Colonic mucosa (tissue), 4 donors: ENCODE measurements around the gene JAKMIP3. TPM values are rescaled to one million over a fixed set of nuclear protein-coding genes. Genes with fewer than 3 reads are reported as not detected.

Source experiments
- DNase-seq: peaks from one replicate; pipeline ENCODE4 v3.0.0-alpha.2; 2020
- H3K27ac ChIP-seq: fragments of 200-600 bp; one replicate; pipeline ENCODE4 v1.8.0; 2021
- H3K27me3 ChIP-seq: fragments of 200-600 bp; one replicate; pipeline ENCODE4 v1.8.0; 2021
- H3K36me3 ChIP-seq: fragments of 200-600 bp; one replicate; pipeline ENCODE4 v1.8.0; 2021
- H3K4me1 ChIP-seq: fragments of 200-600 bp; one replicate; pipeline ENCODE4 v1.8.0; 2021; ENCODE audit warnings: mild to moderate bottlenecking
- H3K4me3 ChIP-seq: fragments of 200-600 bp; one replicate; pipeline ENCODE4 v1.8.0; 2021
- H3K9ac ChIP-seq, 2 donors: one replicate each; pipeline ENCODE4 v1.7.0; 2013; ENCODE audit warnings: control low read depth in 2 of 2, low read depth in 2 of 2, low read length in 2 of 2
- H3K9me3 ChIP-seq: fragments of 200-600 bp; one replicate; pipeline ENCODE4 v1.8.0; 2021
- CTCF ChIP-seq: fragments of 200-600 bp; IDR thresholded peaks from one replicate; pipeline ENCODE4 v1.8.0; 2022; ENCODE audit warnings: antibody characterized with exemption, mild to moderate bottlenecking
- intact Hi-C: fragments of 100-400 bp; cut with DNase I; formaldehyde crosslinking; loops from one replicate; pipeline ENCODE4 v1.14.1; 2022
- total RNA-seq, 2 donors: library from RNA; stranded (reverse); fragmentation: NEBNext Ultra II Directional in 1 of 2; extraction: Animal tissue kit (Norgen Biotek cat#: 25700) in 1 of 2; gene quantifications; one replicate each; pipeline ENCODE4 v1.2.1, GENCODE V29; 2021
- donor health status: healthy.
- donor health status: DM: no; HTN: no; CAD: no.
- donor health status: DM: no; HTN: no; CAD: no.

JAKMIP3 gene
- under 1 TPM; 0.10 to 0.27 TPM for total RNA-seq

DNA sequence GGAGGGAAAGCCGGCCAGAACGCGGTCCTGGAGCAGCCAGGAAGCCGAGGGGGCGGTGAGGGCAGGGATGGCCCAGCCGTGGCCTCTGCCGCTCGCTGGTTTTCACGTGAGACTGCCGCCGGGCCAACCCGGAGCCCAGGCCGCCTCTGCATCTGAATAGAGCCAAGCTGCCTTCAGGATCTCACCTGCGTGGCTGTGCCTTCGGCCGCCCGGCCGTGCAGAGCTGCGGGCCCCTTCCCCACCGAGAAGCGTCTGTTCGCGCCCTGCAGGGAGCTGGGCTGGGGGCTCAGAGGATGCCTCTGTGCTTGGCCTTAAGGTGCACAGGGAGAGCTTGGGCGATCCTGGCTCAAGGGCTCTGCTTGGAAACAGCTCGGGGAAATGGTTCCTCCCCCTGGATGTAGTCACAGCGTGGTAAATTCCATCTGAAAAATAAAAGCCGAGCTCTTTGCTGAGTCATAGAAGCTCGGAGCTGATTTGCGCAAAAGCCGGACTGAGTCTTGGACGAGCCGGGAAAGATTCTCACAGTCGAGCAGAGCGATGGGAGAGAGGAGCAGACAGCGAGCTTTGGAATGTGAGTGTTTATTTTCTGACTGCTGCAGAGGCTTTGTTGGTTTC, at the start of gene JAKMIP3:
Gene JAKMIP3, plus strand, starts transcription at position 456 of the 615 bp plus-strand sequence. CDS start 38,863 bp downstream, outside the sequence.
- H3K36me3 ChIP-seq, result no peaks in the 10 kb centered on the region
- no peaks in the 10 kb centered on the region for H3K27me3 ChIP-seq
- intact Hi-C loops, result no loop called here
- no peaks in the 10 kb centered on the region for H3K9me3 ChIP-seq
- TF ChIP-seq CTCF, result no peak
- H3K27ac ChIP-seq, result no peak within 1 kb of the TSS
- DNase-seq, result peak; percentile 23
- H3K9ac ChIP-seq, result peak within 1 kb of the TSS; percentile 12 to 50
- H3K4me1 ChIP-seq, result peaks cover 3% of the 10 kb centered on the region
- H3K4me3 ChIP-seq, result peak within 1 kb of the TSS; percentile 24

GRCh38 chr10:132016514-132016913, 49.2 kb upstream of the JAKMIP3 start:
- intact Hi-C loops, result no loop called here
- H3K27ac ChIP-seq, result no peak overlapping the region
- DNase-seq, result no peak
- no peak overlapping the region for H3K4me3 ChIP-seq
- H3K4me1 ChIP-seq, result no peaks in the 10 kb centered on the region
- no peaks in the 10 kb centered on the region for H3K9me3 ChIP-seq
- no peaks in the 10 kb centered on the region for H3K27me3 ChIP-seq
- H3K36me3 ChIP-seq, result no peaks in the 10 kb centered on the region
- no peak overlapping the region for H3K9ac ChIP-seq
- TF ChIP-seq CTCF, result no peak

GRCh38 chr10:132018446-132018845, 47.3 kb upstream of the JAKMIP3 start:
- Histone ChIP-seq H3K27me3 (no peaks in the 10 kb centered on the region), H3K4me3 (no peak overlapping the region), H3K9ac (no peak overlapping the region), H3K27ac (no peak overlapping the region), H3K4me1 (no peaks in the 10 kb centered on the region), H3K36me3 (no peaks in the 10 kb centered on the region), H3K9me3 (no peaks in the 10 kb centered on the region)
- intact Hi-C loops, result no loop called here
- no peak for TF ChIP-seq CTCF
- no peak for DNase-seq

- Histone ChIP-seq H3K4me3 (no peak overlapping the region), H3K27ac (no peak overlapping the region), H3K4me1 (no peaks in the 10 kb centered on the region), H3K36me3 (no peaks in the 10 kb centered on the region), H3K27me3 (no peaks in the 10 kb centered on the region), H3K9ac (no peak overlapping the region), H3K9me3 (no peaks in the 10 kb centered on the region)
- intact Hi-C loops, result no loop called here
- DNase-seq, result no peak
- no peak for TF ChIP-seq CTCF
Measured at GRCh38 chr10:132019366-132019765, 46.4 kb upstream of the JAKMIP3 start.

DNA sequence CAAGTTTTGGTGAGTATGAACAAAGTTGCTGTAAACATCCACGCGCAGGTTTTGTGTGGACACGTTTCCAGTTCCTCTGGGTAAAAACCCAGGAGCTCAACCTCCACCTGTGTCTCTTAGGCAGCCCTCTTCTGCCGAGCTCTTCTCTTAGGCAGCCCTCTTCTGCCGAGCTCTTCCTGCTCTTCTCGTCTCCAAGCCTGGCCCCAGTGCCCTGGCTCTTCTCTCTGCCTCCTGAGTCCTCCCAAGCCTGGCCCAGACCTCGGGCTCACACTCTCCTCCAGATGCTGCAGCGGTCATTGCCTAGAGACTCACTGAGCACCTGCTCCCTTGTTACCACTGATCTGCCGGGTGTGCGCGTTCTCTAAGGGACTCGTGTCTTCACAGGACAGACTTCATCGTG, 45.3 kb upstream of the JAKMIP3 start:
- no peak for DNase-seq

More for the DNA sequence above, 45.3 kb upstream of the JAKMIP3 start:
- H3K36me3 ChIP-seq, result no peaks in the 10 kb centered on the region
- intact Hi-C loops, result no loop called here
- H3K27ac ChIP-seq, result no peak overlapping the region
- no peaks in the 10 kb centered on the region for H3K9me3 ChIP-seq
- no peaks in the 10 kb centered on the region for H3K4me1 ChIP-seq
- no peaks in the 10 kb centered on the region for H3K27me3 ChIP-seq
- H3K9ac ChIP-seq, result no peak overlapping the region
- TF ChIP-seq CTCF, result no peak
- H3K4me3 ChIP-seq, result no peak overlapping the region
